OCI-LY7 (cell line): ENCODE results near the gene IGF1R.

ENCODE experiments used
- CTCF ChIP-seq: fragments of 200-600 bp; sonication (generic); conservative IDR thresholded peaks from 2 replicates; pipeline ENCODE4 v1.5.1; 2014; ENCODE audit warnings: mild to moderate bottlenecking, antibody characterized with exemption, low read length, moderate library complexity, mixed read lengths
- EZH2phosphoT487 ChIP-seq: fragments of 200-600 bp; sonication (generic); IDR thresholded peaks from 2 replicates; pipeline ENCODE4 v1.6.1; 2018; ENCODE audit warnings: low read depth, borderline replicate concordance, mild to moderate bottlenecking, mixed run types, antibody characterized with exemption, low read length, moderate library complexity, mixed read lengths

DNA sequence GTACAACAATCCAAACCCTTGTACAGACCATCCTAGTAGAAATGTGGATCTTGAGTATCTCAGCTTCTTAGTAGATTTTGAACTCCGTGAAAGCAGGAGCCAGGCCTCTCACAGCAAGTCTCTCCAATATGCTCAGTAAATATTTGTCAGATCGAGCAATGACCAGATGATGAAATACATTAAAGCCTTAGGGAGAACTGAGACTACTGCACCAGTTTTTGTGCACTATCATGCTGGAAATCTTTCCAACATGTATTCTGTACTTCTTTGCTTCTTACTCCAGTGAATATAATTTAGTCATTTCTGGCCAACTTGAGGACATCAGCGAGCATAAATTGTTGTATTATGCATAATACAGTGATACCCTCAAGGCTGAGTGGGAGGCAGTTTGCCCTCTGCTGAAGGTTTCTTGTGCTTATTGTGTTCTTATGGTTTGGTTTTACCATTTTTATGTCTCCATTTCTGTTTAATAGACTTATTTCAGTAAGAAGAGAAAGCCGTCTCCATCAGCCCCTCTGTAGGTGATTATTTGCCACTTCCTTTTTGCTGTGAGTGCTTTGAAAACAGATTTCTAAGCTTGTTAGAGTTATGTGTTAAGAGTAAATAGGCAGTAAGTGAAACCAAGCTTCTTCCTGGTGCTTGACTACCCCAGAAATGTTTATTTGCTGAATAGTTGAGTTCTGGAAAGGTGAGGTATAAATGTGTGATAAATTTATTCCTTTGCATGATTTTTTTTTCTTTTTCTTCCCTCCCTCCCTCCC, 212.1 kb downstream of the IGF1R start:
- TF ChIP-seq CTCF (no peak), EZH2phosphoT487 (no peak)
